Activated CD8-positive, alpha-beta T cell treated with anti-CD3 and anti-CD28 coated beads, Interleukin-2, amount 10 ng/mL, durations not matched to agents 7 days and 5 days (primary cell): Measurements from ENCODE around the gene PHLDA1. TPM values are rescaled to one million over a fixed set of nuclear protein-coding genes. Genes with fewer than 3 reads are reported as not detected.

Experiments used
- ATAC-seq: fragments of 150-1000 bp; cut with Tn5 transposase; one replicate; pipeline ENCODE4 v1.10.0; 2021; ENCODE audit warnings: moderate library complexity
- CTCF ChIA-PET: fragments of 350-600 bp; sonication (Branson Sonifier 250); formaldehyde crosslinking; loops from one replicate; lab custom pipeline; 2021; ENCODE audit warnings: antibody characterized with exemption; lab: Charles Lee
- POLR2A ChIA-PET: fragments of 350-600 bp; sonication (Branson Sonifier 250); formaldehyde crosslinking; loops from one replicate; lab custom pipeline; 2021; ENCODE audit warnings: antibody characterized with exemption; lab: Charles Lee
- DNase-seq: peaks from one replicate; pipeline ENCODE4 v3.0.0-alpha.2; 2020
- H3K27ac Mint-ChIP-seq: one replicate; pipeline ENCODE4 v1.8.0; 2021; ENCODE audit warnings: mild to moderate bottlenecking, mixed read lengths
- H3K27me3 Mint-ChIP-seq: one replicate; pipeline ENCODE4 v1.8.0; 2021; ENCODE audit warnings: low read depth, mixed read lengths
- H3K36me3 Mint-ChIP-seq: one replicate; pipeline ENCODE4 v1.8.0; 2021; ENCODE audit warnings: low read depth, mixed read lengths
- H3K4me1 Mint-ChIP-seq: one replicate; pipeline ENCODE4 v1.8.0; 2021; ENCODE audit warnings: low read depth, mixed read lengths
- H3K4me3 Mint-ChIP-seq: one replicate; pipeline ENCODE4 v1.8.0; 2021; ENCODE audit warnings: mild to moderate bottlenecking, mixed read lengths
- H3K9me3 Mint-ChIP-seq: one replicate; pipeline ENCODE4 v1.8.0; 2022; ENCODE audit warnings: mixed read lengths; ENCODE audit not compliant: insufficient read depth
- total RNA-seq, 2 experiments: library from RNA; stranded (reverse); gene quantifications; one replicate each; pipeline ENCODE4 v1.2.3, GENCODE V29; 2021

The PHLDA1 gene
- total RNA-seq, 2 experiments from 2014 or later = 5.6 to 6.1 TPM

- DNase-seq (no peak), ATAC-seq (no peak)
- Mint-ChIP-seq H3K27me3 (no peaks in the 10 kb centered on the region), H3K36me3 (peaks cover 4% of the 10 kb centered on the region), H3K4me3 (no peak overlapping the region), H3K27ac (no peak overlapping the region), H3K9me3 (peaks cover 4% of the 10 kb centered on the region), H3K4me1 (peaks cover 48% of the 10 kb centered on the region)
- ChIA-PET CTCF (interaction anchor here (1.2 kb wide), 1 partner anchor 17 kb away, joined by 4 read pairs; no protein-coding TSS in a partner anchor), POLR2A (no interaction called here)
These were observed 13.5 kb downstream of the PHLDA1 start for GRCh38 chr12:76018111-76018510.

- Mint-ChIP-seq H3K4me1 (peaks cover 23% of the 10 kb centered on the region), H3K4me3 (no peak overlapping the region), H3K9me3 (peaks cover 4% of the 10 kb centered on the region), H3K27me3 (no peaks in the 10 kb centered on the region), H3K36me3 (peaks cover 4% of the 10 kb centered on the region), H3K27ac (no peak overlapping the region)
- no peak for ATAC-seq
- ChIA-PET POLR2A (interaction anchor here (1.2 kb wide), 1 partner anchor 14 kb away, joined by 4 read pairs; no protein-coding TSS in a partner anchor), CTCF (interaction anchor here (0.7 kb wide), 1 partner anchor 53 kb away, joined by 3 read pairs; no protein-coding TSS in a partner anchor)
- no peak for DNase-seq
These were observed 17.6 kb downstream of the PHLDA1 start for GRCh38 chr12:76014007-76014406.

- Mint-ChIP-seq H3K27me3 (no peaks in the 10 kb centered on the region), H3K36me3 (peaks cover 4% of the 10 kb centered on the region), H3K4me1 (peaks cover 19% of the 10 kb centered on the region), H3K9me3 (peaks cover 4% of the 10 kb centered on the region), H3K27ac (no peak overlapping the region), H3K4me3 (no peak overlapping the region)
- no peak for ATAC-seq
- DNase-seq = no peak
- ChIA-PET POLR2A (no interaction called here), CTCF (interaction anchor here (0.7 kb wide), 1 partner anchor 52 kb away, joined by 3 read pairs; no protein-coding TSS in a partner anchor)
These were observed 18.0 kb downstream of the PHLDA1 start for GRCh38 chr12:76013603-76014002.

GRCh38 chr12:76012644-76013043 is 18.9 kb downstream of the PHLDA1 start:
- peaks cover 4% of the 10 kb centered on the region for H3K36me3 Mint-ChIP-seq
- no peak for DNase-seq
- H3K27ac Mint-ChIP-seq = no peak overlapping the region
- ChIA-PET CTCF (no interaction called here), POLR2A (no interaction called here)
- peaks cover 4% of the 10 kb centered on the region for H3K9me3 Mint-ChIP-seq
- ATAC-seq = no peak
- H3K4me1 Mint-ChIP-seq = peaks cover 13% of the 10 kb centered on the region
- H3K27me3 Mint-ChIP-seq = no peaks in the 10 kb centered on the region
- no peak overlapping the region for H3K4me3 Mint-ChIP-seq

- ChIA-PET CTCF (interaction anchor here (1.5 kb wide), 1 partner anchor 9 kb away, joined by 4 read pairs; no protein-coding TSS in a partner anchor), POLR2A (interaction anchor here (0.8 kb wide), 1 partner anchor 21 kb away, joined by 3 read pairs; the partner anchor contains the start of gene PHLDA1)
- DNase-seq (no peak), ATAC-seq (no peak)
- Mint-ChIP-seq H3K4me3 (no peak overlapping the region), H3K4me1 (peaks cover 8% of the 10 kb centered on the region), H3K27me3 (peaks cover 5% of the 10 kb centered on the region), H3K27ac (no peak overlapping the region), H3K9me3 (no peaks in the 10 kb centered on the region), H3K36me3 (no peaks in the 10 kb centered on the region)
These were observed 20.7 kb downstream of the PHLDA1 start for GRCh38 chr12:76010732-76011458.

GRCh38 chr12:76008428-76008827 is 23.1 kb downstream of the PHLDA1 start:
- H3K9me3 Mint-ChIP-seq = peaks cover 7% of the 10 kb centered on the region
- CTCF ChIA-PET = no interaction called here
- ATAC-seq = no peak
- no peak overlapping the region for H3K4me3 Mint-ChIP-seq
- H3K27me3 Mint-ChIP-seq = peaks cover 5% of the 10 kb centered on the region
- POLR2A ChIA-PET = no interaction called here
- H3K36me3 Mint-ChIP-seq = no peaks in the 10 kb centered on the region
- no peak for DNase-seq
- H3K4me1 Mint-ChIP-seq = no peaks in the 10 kb centered on the region
- no peak overlapping the region for H3K27ac Mint-ChIP-seq

- Mint-ChIP-seq H3K27me3 (peaks cover 5% of the 10 kb centered on the region), H3K27ac (no peak overlapping the region), H3K9me3 (peaks cover 7% of the 10 kb centered on the region), H3K36me3 (no peaks in the 10 kb centered on the region), H3K4me3 (no peak overlapping the region), H3K4me1 (no peaks in the 10 kb centered on the region)
- ChIA-PET POLR2A (no interaction called here), CTCF (no interaction called here)
- DNase-seq = no peak
- no peak for ATAC-seq
These were observed 23.9 kb downstream of the PHLDA1 start for GRCh38 chr12:76007640-76008039.

GRCh38 chr12:76006028-76006925 is 25.3 kb downstream of the PHLDA1 start:
- H3K36me3 Mint-ChIP-seq = no peaks in the 10 kb centered on the region
- H3K4me1 Mint-ChIP-seq = no peaks in the 10 kb centered on the region
- H3K27me3 Mint-ChIP-seq = peaks cover 5% of the 10 kb centered on the region
- H3K27ac Mint-ChIP-seq = no peak overlapping the region
- DNase-seq = no peak
- ATAC-seq = no peak
- POLR2A ChIA-PET = interaction anchor here (0.5 to 0.8 kb wide), 2 partner anchors 25 to 342 kb away, joined by 3 read pairs; partner anchors contain the start of genes BBS10 and PHLDA1
- no peak overlapping the region for H3K4me3 Mint-ChIP-seq
- CTCF ChIA-PET = interaction anchor here (0.8 kb wide), 1 partner anchor 21 kb away, joined by 3 read pairs; no protein-coding TSS in a partner anchor
- peaks cover 7% of the 10 kb centered on the region for H3K9me3 Mint-ChIP-seq

- peaks cover 7% of the 10 kb centered on the region for H3K9me3 Mint-ChIP-seq
- ChIA-PET POLR2A (no interaction called here), CTCF (no interaction called here)
- H3K36me3 Mint-ChIP-seq = no peaks in the 10 kb centered on the region
- H3K27me3 Mint-ChIP-seq = peaks cover 5% of the 10 kb centered on the region
- H3K27ac Mint-ChIP-seq = no peak overlapping the region
- no peak overlapping the region for H3K4me3 Mint-ChIP-seq
- no peaks in the 10 kb centered on the region for H3K4me1 Mint-ChIP-seq
- ATAC-seq (no peak), DNase-seq (no peak)
These were observed 28.3 kb downstream of the PHLDA1 start for GRCh38 chr12:76003355-76003638.

- H3K4me1 Mint-ChIP-seq = peaks cover under 1% of the 10 kb centered on the region
- H3K36me3 Mint-ChIP-seq = no peaks in the 10 kb centered on the region
- no peak overlapping the region for H3K4me3 Mint-ChIP-seq
- no peak overlapping the region for H3K27ac Mint-ChIP-seq
- peaks cover 7% of the 10 kb centered on the region for H3K9me3 Mint-ChIP-seq
- H3K27me3 Mint-ChIP-seq = peaks cover 5% of the 10 kb centered on the region
- DNase-seq (no peak), ATAC-seq (no peak)
- ChIA-PET CTCF (no interaction called here), POLR2A (no interaction called here)
These were observed 28.8 kb downstream of the PHLDA1 start for GRCh38 chr12:76002598-76003354.

GRCh38 chr12:75998292-75999063 is 33.1 kb downstream of the PHLDA1 start:
- DNase-seq (no peak), ATAC-seq (no peak)
- ChIA-PET CTCF (no interaction called here), POLR2A (no interaction called here)
- no peaks in the 10 kb centered on the region for H3K36me3 Mint-ChIP-seq
- peaks cover 15% of the 10 kb centered on the region for H3K4me1 Mint-ChIP-seq
- no peaks in the 10 kb centered on the region for H3K9me3 Mint-ChIP-seq
- H3K27ac Mint-ChIP-seq = no peak overlapping the region
- H3K27me3 Mint-ChIP-seq = no peaks in the 10 kb centered on the region
- H3K4me3 Mint-ChIP-seq = no peak overlapping the region
